GDM1 (cell line): Measurements from ENCODE around the gene NXPH1.

Source experiments
- DNase-seq: peaks from one replicate; lab custom pipeline; 2025; lab: John Stamatoyannopoulos, UW

Gene NXPH1

GRCh38 chr7:8597565-8597964 is 164.2 kb downstream of the NXPH1 start:
- no peak for DNase-seq

GRCh38 chr7:8601121-8601520 is 167.7 kb downstream of the NXPH1 start:
- no peak for DNase-seq

GRCh38 chr7:8605221-8605620 is 171.8 kb downstream of the NXPH1 start:
- no peak for DNase-seq

- no peak for DNase-seq
These were observed 179.2 kb downstream of the NXPH1 start for GRCh38 chr7:8612584-8612983.

GRCh38 chr7:8613191-8613590 is 179.8 kb downstream of the NXPH1 start:
- DNase-seq: no peak

GRCh38 chr7:8615019-8615418 is 181.6 kb downstream of the NXPH1 start:
- DNase-seq: no peak

GRCh38 chr7:8618441-8619070 is 185.1 kb downstream of the NXPH1 start:
- no peak for DNase-seq

- no peak for DNase-seq
These were observed 186.8 kb downstream of the NXPH1 start for GRCh38 chr7:8620169-8620568.

- no peak for DNase-seq
These were observed 192.2 kb downstream of the NXPH1 start for GRCh38 chr7:8625612-8626011.

- DNase-seq: no peak
These were observed 193.9 kb downstream of the NXPH1 start for GRCh38 chr7:8627325-8627724.

- DNase-seq: no peak
These were observed 195.2 kb downstream of the NXPH1 start for GRCh38 chr7:8628656-8629055.

GRCh38 chr7:8629504-8629903 is 196.1 kb downstream of the NXPH1 start:
- DNase-seq: no peak

- no peak for DNase-seq
These were observed 203.9 kb downstream of the NXPH1 start for GRCh38 chr7:8637322-8637721.

- no peak for DNase-seq
These were observed 204.7 kb downstream of the NXPH1 start for GRCh38 chr7:8638076-8638475.

GRCh38 chr7:8639668-8640067 is 206.3 kb downstream of the NXPH1 start:
- DNase-seq: no peak

GRCh38 chr7:8640671-8641070 is 207.3 kb downstream of the NXPH1 start:
- DNase-seq: no peak

GRCh38 chr7:8668627-8669500 is 235.5 kb downstream of the NXPH1 start:
- DNase-seq: no peak

GRCh38 chr7:8669501-8669851 is 236.1 kb downstream of the NXPH1 start:
- DNase-seq: no peak

GRCh38 chr7:8684426-8684825 is 251.0 kb downstream of the NXPH1 start:
- DNase-seq: no peak

- no peak for DNase-seq
These were observed 266.6 kb downstream of the NXPH1 start for GRCh38 chr7:8699875-8700624.

- no peak for DNase-seq
These were observed 269.4 kb downstream of the NXPH1 start for GRCh38 chr7:8702807-8703206.

GRCh38 chr7:8710124-8710523 is 276.7 kb downstream of the NXPH1 start:
- DNase-seq: no peak

GRCh38 chr7:8714791-8715190 is 281.4 kb downstream of the NXPH1 start:
- DNase-seq: no peak
